Measurements from ENCODE around the gene STIM1.

STIM1 gene

DNA sequence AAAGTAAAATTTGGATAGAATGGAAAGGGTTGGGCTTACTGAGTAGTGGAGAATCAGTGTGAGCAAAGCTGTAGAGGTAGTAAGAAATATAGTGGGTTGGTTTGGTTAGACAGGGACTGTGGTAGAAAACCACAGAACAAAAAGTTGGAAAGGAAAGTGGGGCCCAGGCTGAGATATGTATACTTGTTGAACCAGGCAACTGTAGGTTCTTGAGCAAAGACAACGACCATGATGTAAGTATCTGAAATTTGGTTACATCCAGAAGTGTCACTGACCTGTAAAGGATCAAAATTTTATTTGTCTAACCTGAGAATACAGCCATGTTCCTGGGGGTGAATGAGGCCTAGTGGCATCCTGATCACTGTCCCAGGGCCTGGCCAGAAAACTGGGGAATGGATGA is 114.1 kb downstream of the STIM1 start:
- Mint-ChIP-seq H3K9me3 (no peaks in the 10 kb centered on the region), H3K27me3 (ENCODE audit: low read depth) (no peaks in the 10 kb centered on the region), H3K4me3 (no peak overlapping the region), H3K4me1 (peaks cover 4% of the 10 kb centered on the region), H3K36me3 (ENCODE audit: low read depth) (no peaks in the 10 kb centered on the region), H3K27ac (no peak overlapping the region)
- TF ChIP-seq, protein P1, sequence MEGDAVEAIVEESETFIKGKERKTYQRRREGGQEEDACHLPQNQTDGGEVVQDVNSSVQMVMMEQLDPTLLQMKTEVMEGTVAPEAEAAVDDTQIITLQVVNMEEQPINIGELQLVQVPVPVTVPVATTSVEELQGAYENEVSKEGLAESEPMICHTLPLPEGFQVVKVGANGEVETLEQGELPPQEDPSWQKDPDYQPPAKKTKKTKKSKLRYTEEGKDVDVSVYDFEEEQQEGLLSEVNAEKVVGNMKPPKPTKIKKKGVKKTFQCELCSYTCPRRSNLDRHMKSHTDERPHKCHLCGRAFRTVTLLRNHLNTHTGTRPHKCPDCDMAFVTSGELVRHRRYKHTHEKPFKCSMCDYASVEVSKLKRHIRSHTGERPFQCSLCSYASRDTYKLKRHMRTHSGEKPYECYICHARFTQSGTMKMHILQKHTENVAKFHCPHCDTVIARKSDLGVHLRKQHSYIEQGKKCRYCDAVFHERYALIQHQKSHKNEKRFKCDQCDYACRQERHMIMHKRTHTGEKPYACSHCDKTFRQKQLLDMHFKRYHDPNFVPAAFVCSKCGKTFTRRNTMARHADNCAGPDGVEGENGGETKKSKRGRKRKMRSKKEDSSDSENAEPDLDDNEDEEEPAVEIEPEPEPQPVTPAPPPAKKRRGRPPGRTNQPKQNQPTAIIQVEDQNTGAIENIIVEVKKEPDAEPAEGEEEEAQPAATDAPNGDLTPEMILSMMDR (IDR thresholded peaks at IDR 0.05; ENCODE audit: unreplicated experiment in 3 of 3) = no peak

DNA sequence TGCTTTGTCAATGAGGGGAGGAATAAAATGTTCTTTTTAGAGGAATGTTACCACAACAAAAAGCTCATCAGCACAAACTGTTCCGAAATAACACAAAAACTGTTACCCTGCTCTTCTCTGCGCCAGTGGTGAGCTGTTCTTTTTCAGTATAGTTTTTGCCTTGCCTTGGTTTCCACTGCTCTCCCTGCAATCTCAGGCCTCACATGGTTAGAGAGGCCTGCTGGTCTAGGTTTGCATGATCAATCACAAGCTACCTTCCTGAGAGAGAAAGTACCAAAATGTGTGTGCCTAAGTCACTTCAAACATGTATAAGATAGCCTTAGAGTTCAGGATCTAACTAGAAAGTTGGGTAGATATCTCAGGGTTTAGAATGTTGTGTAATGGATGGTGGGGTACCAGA is 114.6 kb downstream of the STIM1 start:
- TF ChIP-seq, protein P1 (IDR thresholded peaks at IDR 0.05; ENCODE audit: unreplicated experiment in 3 of 3) = no peak
- no peaks in the 10 kb centered on the region for H3K36me3 Mint-ChIP-seq (ENCODE audit: low read depth)
- no peaks in the 10 kb centered on the region for H3K9me3 Mint-ChIP-seq
- peaks cover 4% of the 10 kb centered on the region for H3K4me1 Mint-ChIP-seq
- H3K27ac Mint-ChIP-seq = no peak overlapping the region
- no peaks in the 10 kb centered on the region for H3K27me3 Mint-ChIP-seq (ENCODE audit: low read depth)
- no peak overlapping the region for H3K4me3 Mint-ChIP-seq

DNA sequence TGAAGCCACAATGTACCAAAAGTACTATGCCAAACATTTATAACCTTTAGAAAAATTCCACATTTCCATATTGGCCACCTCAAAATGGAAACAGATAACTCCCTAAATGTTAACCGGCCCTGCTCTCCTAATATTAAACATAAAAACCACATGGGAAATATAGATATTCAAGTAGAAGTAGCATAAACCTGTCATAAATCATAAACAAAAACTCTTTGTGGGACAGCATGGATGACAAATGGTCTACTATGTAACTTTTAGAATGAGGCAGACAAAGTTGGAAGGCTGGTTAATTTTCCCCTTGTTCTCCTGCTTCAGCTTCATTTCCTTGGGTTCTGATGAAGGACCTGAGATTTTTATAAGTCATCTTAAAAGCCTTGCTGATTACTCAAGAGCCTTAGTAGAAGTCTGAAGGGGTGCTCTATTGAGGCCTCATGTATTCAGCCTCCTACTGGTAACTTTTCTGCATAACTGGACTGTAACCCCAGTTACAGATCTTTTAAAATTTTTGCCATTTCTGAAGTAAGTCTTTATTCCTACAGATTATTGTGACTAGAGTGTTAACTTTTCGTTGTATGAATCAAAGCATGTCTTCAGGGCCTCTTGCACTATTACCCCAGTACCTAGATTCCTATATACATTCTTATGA is 116.4 kb downstream of the STIM1 start:
- H3K36me3 Mint-ChIP-seq (ENCODE audit: low read depth) = no peaks in the 10 kb centered on the region
- no peak overlapping the region for H3K27ac Mint-ChIP-seq
- no peaks in the 10 kb centered on the region for H3K4me1 Mint-ChIP-seq
- no peak overlapping the region for H3K4me3 Mint-ChIP-seq
- no peaks in the 10 kb centered on the region for H3K9me3 Mint-ChIP-seq
- TF ChIP-seq, protein P1 (IDR thresholded peaks at IDR 0.05; ENCODE audit: unreplicated experiment in 3 of 3) = no peak
- H3K27me3 Mint-ChIP-seq (ENCODE audit: low read depth) = no peaks in the 10 kb centered on the region

DNA sequence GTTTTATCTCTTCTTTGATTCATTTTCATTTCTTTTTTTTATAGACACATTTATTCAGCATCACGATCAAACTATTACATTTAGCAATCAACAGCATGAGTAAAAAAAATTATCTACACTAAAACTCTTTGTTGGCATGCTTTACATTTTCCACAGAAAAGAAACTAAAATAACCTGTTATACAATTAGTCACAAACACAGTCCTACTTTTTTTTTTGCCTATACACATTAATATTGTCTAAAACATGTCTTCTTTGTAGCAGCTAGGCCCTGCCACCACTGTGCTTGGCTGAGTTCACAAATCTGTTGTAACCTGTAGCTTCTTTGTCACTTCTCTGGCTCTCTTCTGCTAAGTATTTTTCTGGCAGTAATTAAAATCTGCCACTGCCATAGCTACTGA is 117.0 kb downstream of the STIM1 start:
- no peaks in the 10 kb centered on the region for H3K4me1 Mint-ChIP-seq
- no peaks in the 10 kb centered on the region for H3K36me3 Mint-ChIP-seq (ENCODE audit: low read depth)
- TF ChIP-seq, protein P1 (IDR thresholded peaks at IDR 0.05; ENCODE audit: unreplicated experiment in 3 of 3) = no peak
- H3K27ac Mint-ChIP-seq = no peak overlapping the region
- H3K4me3 Mint-ChIP-seq = no peak overlapping the region
- H3K27me3 Mint-ChIP-seq (ENCODE audit: low read depth) = no peaks in the 10 kb centered on the region
- no peaks in the 10 kb centered on the region for H3K9me3 Mint-ChIP-seq

DNA sequence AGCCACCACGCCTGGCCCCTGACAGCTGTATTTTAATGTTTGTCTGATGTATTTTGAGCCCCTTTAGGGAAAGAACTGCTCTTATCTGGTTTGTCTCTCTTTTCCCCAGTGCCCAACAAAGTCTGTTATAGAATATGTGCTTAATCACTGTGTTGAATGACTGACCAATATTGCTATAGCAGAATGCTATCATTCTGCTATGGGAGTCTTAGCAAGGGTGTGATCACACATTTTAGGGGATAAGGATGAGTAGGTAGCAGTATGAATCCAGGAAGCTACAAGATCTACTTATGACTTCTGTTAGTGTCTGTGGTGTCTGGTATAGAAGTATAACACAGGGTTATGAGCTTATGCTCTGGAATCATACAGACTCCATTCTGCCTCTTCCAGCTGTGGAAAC is 121.6 kb downstream of the STIM1 start:
- TF ChIP-seq, protein P1 (IDR thresholded peaks at IDR 0.05; ENCODE audit: unreplicated experiment in 3 of 3) = no peak
- no peak overlapping the region for H3K27ac Mint-ChIP-seq
- no peaks in the 10 kb centered on the region for H3K9me3 Mint-ChIP-seq
- H3K4me3 Mint-ChIP-seq = no peak overlapping the region
- H3K4me1 Mint-ChIP-seq = no peaks in the 10 kb centered on the region
- H3K27me3 Mint-ChIP-seq (ENCODE audit: low read depth) = no peaks in the 10 kb centered on the region
- H3K36me3 Mint-ChIP-seq (ENCODE audit: low read depth) = no peaks in the 10 kb centered on the region

DNA sequence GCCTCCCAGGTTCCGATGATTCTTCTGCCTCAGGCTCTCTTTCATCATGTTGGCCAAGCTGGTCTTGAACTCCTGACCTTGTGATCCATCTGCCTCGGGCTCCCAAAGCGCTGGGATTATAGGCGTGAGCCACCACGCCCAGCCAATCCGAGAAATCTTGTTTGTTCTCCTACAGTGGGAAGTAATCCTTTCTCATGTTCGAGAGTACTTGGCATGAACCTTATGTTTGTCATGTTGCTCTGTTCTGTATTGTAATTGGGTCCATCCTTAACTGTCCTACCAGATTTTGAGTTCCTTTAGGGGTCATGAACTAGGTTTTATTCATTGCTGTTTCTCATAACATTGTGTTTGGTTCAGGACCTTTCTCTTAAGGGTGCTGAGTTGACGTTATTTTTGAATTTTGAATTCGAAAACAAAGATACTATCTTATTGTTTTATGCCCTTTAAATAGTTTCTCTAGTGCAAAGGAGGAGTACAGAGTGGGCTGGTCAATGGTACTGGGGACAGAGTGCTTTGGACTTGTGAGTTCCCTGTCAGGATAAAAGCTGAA is 125.7 kb downstream of the STIM1 start:
- Mint-ChIP-seq H3K4me1 (peaks cover 6% of the 10 kb centered on the region), H3K4me3 (no peak overlapping the region), H3K27ac (no peak overlapping the region), H3K36me3 (ENCODE audit: low read depth) (no peaks in the 10 kb centered on the region), H3K9me3 (no peaks in the 10 kb centered on the region), H3K27me3 (ENCODE audit: low read depth) (no peaks in the 10 kb centered on the region)
- TF ChIP-seq, protein P1 (IDR thresholded peaks at IDR 0.05; ENCODE audit: unreplicated experiment in 3 of 3) = no peak

All from nephron (organoid).